ENCODE measurements around the gene PHYH.
"Not testable (repeated sequence)": the region's sequence is repeated elsewhere in the genome, so short reads cannot be mapped to it uniquely, and the experiment has no call there.

Gene PHYH

DNA sequence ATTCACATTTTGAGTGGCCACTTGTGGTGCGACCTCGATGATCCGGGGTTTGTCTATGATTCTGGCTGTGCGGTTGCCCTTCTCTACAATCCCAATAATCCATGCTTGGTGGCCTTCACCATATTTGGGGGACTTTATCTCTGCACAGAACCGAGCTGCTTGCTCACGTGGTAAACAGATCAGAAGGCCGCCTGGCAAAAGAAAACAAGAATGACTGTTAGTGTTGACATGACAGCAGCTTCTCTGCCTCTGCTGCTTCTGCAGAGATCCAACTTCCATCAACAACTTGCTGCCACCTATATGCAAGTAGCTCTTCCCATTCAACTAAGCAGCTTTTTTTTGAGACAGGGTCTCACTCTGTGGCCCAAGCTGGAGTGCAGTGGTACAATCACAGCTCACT is 19.3 kb upstream of the PHYH start:
- DNase-seq: no peak

DNA sequence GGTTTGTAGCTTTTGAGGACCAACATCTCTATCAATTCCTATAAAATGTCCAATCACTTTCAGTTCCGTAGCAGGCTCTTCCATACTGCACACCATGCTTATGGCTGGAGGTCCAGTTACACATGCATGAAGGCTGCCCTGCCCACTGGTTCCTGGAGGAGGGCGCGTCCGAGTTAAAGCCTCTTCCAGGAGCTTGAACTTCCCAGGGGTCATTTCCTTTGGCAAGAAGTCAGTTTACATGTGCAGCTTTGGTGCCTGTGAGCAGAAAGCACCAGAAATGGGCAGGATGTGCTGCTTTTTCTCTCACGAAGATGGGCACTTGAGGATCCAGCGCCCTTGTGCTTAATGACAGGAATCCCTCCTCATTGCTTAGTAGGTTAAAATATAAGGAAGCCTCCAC is 17.6 kb upstream of the PHYH start:
- DNase-seq: no peak

DNA sequence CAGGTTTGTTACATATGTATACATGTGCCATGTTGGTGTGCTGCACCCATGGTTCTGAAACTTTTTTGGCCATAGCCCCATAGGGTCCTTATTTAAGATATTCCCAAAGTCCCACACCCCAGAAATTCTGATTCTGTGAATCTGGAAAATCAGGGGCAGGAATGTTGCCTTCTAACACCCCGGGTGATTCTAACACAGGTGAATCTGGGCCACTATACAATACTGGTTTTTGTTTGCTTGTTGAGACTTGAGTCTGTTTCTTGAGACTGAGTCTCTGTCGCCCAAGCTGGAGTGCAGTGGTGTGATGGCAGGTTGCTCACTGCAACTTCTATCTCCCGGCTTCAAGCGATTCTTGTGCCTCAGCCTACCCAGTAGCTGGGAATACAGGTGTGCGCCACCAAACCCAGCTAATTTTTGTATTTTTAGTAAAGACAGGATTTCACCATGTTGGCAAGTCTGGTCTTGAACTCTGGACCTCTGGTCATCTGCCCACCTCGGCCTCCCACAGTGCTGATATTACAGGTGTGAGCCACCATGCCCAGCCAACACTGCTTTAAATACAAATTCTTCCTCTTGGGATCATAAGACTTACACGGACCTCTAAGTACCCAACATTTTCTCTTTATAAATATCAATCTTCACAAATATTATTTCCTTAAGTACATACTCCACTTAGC is 16.9 kb upstream of the PHYH start:
- DNase-seq: no peak

DNA sequence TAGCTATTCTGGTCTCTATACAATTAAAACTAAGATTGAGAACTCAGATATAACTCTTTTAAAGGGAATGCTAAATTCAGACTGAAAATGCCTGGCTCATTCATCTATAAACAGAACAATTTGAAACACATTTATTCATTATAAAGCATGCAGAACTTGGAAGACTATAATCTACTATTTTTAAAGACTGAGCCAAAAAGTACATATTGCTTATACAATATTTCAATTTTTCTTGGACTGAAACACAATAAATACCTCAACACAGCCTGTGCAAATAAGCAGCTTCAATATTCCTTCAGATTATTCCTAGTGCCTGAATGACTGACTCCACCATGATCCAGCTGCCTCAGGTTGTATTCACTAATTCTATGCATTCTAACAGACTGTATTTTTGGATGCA is 15.5 kb upstream of the PHYH start:
- no peak for DNase-seq

DNA sequence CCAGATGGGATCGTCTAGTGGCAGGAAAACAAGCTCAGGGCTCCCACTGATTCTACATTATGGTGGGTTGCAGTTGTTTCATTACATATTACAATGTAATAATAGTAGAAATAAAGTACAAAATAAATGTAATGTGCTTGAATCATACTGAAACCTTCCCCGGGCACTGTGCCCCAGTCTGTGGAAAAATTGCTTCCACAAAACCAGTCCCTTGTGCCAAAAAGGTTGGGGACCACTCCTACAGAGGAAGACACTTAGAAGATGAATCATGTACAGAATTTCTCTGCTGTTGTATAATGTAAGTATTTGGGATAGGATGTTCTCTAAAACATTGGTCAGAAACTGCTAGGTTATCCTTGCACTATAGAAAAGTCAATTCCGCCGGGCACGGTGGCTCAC is 11.3 kb upstream of the PHYH start:
- no peak for DNase-seq

DNA sequence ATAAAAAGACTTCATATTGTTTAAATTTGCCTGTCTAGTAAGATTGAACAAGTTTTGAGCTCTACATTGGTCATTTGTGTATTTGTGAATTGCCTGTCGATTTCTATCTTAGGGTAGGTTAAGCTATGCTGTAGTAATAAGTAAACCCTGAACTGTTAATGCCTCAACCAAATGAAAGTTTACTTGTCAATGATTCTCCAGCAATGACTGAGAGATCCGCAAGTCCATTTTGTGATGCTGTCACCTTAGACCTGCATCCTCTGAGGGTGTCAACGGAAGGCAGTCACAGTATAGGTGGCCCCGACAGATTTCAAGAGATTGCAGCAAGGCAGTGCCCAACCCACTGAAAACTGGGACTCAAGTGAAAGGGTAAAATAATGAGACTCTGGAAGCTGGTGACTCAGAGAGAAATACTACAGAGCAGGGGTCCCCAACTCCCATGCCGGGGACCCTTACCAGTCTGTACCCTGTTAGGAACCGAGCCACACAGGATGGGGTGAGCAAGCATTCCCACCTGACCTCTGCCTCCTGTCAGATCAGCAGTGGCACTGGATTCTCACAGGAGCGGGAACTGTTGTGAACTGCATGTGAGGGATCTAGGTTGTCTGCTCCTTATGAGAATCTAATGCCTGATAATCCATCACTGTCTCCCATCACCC is 10.8 kb upstream of the PHYH start:
- DNase-seq: no peak

DNA sequence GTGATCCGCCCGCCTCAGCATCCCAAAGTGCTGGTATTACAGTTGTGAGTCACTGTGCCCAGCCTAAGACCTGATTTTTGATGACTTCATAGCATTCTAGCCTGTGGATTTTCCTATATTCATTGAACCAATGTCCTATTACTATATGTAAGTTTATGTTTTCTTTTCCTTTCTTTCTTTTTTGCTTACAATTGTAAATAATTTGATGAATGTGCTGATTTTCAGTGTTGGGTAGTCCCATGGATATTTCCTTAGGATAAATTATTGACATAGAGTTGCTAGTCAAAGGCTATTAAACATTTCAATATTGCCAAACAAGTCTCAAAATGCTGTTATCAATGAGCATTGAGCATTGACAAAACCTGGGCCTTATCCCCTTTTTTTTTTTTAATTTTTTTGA is 9.9 kb upstream of the PHYH start:
- DNase-seq: no peak

DNA sequence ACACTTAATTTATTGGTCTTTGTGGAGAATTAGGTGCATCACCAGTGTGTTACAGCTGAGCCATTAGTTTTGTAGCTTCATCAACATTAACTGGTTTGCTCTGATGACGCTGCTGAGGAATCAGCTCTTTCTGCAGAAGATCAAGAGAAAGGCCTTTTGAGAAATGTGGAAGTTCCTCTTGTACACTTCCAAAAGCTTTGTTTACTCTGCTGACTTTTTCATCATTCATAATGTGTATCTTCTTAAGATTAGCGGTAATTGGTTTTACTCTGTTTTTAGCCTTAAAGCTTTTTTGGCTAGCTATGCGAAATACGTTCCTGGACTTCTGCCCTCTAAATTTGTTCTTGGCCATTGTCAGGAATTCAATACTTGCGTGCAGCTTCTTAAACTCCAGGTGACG is 8.2 kb upstream of the PHYH start:
- DNase-seq: no peak

DNA sequence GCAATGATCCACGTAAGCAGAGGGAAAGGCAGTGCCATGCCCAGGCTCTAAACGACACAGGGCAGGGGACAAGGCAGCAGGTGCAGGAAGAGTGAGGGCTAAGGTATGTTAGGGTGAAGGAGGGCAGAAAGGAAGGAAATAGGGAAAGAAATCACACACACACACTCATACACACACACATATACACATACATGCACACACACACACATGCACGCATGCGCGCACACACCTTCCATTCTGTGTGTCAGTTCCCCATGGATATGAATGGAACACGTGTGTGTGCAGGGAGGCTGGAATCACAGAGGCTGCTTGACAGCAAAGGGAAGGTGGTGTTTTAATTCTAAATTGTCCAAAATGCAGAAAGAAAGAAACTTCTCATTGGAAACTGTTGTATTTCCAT is 6.2 kb upstream of the PHYH start:
- DNase-seq: no peak

DNA sequence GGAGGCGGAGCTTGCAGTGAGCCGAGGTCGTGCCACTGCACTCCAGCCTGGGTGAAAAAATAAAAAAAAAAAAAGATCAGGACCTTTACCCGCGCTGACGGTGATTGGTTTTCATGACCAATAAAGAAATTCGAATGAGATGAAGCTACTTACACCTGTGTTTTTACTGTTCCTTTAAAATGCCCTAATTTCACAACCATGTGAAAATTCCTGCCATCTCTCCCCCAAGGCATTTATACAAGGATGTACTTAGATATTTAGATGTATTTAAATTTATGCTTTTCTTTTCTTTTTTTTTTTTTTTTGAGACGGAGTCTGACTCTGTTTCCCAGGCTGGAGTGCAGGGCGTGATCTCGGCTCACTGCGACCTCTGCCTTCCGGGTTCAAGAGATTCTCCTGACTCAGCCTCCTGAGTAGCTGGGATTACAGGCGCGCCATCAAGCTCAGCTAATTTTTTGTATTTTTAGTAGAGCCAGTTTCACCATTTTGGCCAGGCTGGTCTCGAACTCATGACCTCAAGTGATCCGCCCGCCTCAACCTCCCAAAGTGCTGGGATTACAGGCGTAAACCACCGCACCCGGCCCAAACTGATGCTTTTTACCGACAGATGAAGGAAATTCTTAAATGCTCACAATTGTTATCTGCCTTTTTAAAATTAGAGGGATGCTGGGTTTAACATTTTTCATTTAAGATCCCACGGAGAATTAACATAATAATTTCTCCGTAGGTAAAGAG is 3.1 kb upstream of the PHYH start:
- DNase-seq: no peak

DNA sequence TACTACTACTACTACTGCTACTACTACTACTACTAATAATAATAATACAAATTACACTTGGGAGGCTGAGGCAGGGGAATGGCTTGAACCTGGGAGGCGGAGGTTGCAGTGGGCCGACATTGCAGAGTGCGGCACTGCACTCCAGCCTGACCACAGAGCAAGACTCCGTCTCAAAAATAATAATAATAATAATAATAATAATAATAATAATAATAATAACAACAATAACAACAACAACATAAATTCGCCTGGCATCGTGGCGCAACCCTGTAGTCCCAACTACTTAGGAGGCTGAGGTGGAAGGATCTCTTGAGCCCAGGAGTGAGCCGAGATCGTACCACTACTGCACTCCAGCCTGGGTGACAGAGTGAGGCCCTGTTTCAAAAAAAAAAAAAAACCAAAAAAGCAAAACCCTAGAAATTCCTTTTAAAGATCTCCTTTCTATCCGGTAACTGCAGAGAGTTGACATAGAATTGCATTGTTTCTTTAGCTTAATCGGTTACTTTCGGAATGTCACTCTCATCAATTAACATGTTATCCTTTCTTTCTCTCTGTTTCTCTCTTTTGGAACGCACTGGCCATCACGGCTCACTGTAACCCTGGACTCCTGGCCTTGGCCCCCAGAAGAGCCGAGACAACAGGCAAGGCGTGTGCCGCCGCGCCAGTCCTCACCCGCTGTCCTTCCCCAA is 972 bp downstream of the PHYH start:
- no peak for DNase-seq

DNA sequence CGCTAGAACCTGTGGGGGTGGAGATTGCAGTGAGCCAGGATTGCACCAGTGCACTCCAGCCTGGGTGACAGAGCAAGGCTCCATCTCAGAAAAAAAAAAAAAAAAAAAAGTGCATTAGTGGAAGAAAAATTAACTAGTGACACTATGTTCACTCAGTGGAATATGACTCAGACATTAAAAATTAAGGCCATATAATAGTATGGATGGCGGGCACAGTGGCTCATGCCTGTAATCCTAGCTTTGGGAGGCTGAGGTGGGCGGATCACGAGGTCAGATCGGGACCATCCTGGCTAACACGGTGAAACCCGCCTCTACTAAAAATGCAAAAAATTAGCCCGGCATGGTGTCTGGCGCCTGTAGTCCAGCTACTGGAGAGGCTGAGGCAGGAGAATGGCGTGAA is 3.4 kb downstream of the PHYH start:
- DNase-seq: no peak

DNA sequence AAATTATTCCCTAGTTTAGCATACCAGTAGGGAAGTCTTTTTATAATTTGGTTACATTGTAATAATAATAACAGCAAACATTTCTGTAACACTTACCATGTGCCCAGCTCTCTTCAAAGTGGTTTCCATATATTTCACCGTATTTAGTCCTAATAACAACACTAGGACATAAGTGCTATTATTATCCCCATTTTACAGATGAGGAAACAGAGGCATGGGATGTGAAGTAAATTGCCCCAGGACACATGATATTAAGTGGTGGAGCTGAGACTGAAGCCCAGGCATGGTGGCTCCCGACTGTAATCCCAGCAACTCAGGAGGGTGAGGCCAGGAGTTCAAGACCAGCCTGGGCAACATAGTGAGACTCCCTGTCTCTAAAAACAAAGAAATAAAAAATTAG is 5.1 kb downstream of the PHYH start:
- no peak for DNase-seq

DNA sequence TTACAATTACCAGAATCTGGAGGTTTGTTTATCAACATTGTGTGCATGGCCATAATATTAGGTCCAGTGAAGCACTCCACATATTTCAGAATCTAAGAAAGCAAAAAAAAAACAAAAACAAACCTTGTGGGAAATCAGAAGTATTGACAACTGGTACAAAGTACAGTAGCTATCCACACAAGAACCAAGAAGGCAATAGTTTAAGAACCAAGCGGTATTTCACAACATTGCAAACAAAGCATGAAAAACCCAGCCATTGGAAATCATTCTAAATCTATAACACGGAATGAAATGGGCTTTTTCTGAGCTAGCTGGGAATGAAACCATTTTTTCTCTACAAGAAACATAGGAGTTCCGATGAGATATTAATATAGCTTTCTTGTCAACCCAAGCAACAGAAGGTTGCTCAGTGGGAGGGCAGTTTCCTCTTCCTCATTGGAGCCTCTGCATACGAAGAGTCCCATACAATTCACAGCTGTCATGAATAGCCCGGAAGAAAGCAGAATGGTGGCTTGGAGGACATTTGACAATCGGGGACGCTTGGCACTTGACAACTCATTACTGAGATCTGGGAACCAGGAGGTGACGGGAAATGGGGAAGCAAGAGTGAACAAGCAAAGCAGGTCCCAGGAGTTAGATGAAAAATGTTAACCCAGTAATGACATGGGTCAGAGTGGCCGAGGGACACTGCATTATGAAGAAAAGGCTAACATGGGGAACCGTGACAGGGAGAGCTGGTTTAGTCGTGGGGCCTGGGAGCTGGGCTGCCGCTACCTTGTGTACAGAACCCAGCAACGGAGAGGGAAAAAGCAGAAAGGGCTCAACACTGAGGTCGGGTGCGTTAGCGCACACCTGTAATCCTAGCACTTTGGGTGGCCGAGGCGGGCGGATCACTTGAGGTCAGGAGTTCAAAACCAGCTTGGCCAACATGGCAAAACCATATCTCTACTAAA is 7.8 kb downstream of the PHYH start:
- no peak for DNase-seq

DNA sequence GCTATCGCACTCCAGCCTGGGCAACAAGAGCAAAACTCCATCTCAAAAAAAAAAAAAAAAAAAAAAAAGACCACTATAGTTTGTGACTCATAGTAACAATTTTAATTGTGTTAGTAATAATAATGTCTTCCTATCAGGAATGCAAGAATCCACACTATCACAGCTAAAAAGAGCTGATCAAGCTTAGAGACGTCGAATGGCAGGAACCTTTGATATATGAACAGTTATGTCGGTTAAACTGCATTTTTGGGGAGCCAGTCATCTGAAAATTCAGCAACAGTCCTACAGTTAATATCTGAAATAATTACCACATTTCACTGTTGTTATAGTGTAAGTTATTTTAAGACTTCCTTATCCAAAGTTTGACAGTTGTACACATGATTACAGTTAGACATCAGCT is 8.8 kb downstream of the PHYH start:
- no peak for DNase-seq

DNA sequence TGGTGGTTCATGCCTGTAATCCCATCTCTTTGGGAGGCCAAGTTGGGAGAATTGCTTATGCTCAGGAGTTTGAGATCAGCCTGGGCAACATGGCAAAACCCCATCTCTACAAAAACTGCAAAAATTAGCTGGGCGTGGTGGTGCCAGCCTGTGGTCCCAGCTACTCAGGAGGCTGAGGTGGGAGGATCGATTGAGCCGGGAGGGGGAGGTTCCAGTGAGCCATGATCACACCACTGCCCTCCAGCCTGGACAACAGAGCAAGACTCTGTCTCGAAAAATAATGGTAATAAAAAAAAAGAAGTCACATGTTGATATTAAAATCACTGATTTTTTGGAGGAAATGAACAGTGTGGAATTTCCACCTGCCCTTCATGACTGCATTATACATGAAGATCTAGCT is 15.8 kb downstream of the PHYH start:
- no peak for DNase-seq

DNA sequence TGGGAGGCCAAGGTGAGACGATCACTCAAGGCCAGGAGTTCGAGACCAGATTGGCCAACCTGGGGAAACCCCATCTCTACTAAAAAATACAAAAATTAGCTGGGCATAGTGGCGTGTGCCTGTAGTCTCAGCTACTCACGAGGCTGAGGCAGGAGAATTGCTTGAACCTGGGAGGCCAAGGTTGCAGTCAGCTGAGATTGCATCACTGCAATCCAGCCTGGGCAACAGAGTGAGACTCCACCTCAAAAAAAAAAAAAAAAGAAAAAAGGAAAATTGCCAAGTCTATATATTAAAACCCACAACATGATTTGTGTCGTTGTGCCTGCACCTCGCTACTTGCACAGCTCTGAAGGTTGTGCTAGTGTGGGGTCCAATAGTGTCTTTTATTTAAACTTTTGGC is 17.5 kb downstream of the PHYH start:
- not testable (repeated sequence) for DNase-seq

DNA sequence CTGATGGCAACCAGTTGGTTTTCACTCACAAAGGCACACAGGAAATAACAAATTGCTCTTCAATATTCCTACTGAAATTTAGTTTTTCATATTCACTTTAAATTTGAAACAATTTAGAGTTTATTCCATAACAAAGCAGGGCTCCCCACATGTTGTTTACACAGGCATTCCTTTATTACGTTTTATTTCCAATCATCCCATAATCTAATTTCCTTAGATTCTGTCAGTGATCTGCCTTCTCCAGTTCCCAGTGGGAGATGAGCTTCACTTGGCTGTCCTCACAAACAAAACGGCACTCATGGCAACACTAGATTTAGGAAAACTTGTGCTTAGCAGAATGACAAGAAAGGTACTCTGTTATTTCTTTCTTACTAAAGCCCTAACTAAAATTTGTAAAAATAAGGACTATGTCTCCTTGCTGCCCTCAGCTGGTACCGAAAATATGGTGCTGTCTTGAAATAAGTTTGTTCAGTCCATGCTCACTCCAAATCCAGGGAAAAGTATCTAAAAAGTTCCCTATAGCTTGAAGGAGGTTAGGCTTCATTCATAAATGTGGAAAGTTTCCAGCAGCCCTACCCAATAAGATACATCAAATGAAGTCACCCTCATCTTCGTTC is 23.0 kb downstream of the PHYH start:
- no peak for DNase-seq

DNA sequence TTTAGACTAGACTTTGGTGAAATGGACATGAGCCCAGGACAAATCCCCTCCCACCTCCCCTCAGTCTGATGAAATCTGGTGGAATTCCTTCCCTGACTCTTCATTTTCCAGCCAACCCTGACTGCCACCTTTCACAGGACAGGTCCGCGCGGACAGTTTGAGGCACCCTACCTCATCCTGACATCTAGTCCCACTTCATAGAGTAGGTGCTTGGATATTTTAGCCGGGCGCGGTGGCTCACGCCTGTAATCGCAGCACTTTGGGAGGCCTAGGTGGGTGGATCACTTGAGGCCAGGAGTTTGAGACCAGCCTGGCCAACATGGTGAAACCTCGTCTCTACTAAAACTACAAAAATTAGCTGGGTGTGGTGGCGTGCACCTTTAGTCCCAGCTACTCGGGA is 23.7 kb downstream of the PHYH start:
- DNase-seq: not testable (repeated sequence)

DNA sequence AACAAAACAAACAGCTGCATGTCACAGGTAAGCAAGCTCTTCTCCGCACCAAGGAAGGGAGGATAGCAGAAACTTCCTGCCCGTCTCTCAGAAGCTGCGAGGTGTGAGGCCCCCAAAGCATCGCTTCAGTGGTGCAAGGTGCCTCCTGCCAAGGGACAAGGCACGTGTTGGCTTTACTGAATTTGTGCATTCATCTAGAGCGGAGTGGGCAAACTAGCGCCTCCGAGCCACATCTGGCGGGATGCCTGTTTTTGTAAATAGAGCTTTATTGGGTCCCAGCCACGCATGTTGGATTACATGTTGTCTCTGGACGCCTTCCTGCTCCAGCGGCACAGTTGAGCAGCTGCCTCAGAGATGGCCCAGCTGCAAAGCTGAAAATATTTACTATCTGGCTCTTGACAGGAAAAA is 27.7 kb downstream of the PHYH start:
- DNase-seq: no peak

DNA sequence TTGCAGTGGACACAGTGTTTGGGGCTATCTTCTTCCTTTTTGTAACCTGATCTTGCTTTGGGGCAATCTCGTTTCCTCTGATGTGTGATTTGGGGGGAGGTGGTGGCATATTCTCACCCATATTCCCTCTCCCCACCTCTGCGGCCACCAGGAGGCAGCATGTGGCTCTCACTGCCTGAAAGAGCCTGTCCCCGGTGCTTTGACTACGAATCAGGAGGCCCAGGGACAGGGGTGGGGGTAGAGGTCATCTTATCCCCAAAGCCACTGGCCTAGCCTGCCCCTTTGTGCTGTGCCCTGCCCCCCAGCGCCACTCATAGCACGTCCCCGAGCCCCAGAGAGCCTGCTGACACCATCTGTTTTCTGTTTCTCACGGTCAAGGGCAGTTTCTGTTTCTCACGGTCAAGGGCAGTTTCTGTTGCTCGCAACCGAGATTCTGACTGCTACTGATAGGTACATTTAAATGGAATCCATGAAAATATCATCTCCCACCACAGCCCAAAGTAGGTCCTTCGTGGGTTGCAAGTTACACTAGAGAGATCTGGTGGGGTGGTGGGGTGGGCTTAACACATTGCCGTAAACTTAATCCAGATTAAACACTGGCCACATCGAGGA is 28.2 kb downstream of the PHYH start:
- peak; percentile 37 for DNase-seq
